HG03175 (cell line): ENCODE data around the gene ABHD15.

Experiments
- ATAC-seq: cut with Tn5 transposase; IDR thresholded peaks from one replicate; pipeline ENCODE4 v1.9.1; 2021; ENCODE audit warnings: mild to moderate bottlenecking, moderate library complexity; ENCODE audit not compliant: unreplicated experiment

Gene ABHD15

DNA sequence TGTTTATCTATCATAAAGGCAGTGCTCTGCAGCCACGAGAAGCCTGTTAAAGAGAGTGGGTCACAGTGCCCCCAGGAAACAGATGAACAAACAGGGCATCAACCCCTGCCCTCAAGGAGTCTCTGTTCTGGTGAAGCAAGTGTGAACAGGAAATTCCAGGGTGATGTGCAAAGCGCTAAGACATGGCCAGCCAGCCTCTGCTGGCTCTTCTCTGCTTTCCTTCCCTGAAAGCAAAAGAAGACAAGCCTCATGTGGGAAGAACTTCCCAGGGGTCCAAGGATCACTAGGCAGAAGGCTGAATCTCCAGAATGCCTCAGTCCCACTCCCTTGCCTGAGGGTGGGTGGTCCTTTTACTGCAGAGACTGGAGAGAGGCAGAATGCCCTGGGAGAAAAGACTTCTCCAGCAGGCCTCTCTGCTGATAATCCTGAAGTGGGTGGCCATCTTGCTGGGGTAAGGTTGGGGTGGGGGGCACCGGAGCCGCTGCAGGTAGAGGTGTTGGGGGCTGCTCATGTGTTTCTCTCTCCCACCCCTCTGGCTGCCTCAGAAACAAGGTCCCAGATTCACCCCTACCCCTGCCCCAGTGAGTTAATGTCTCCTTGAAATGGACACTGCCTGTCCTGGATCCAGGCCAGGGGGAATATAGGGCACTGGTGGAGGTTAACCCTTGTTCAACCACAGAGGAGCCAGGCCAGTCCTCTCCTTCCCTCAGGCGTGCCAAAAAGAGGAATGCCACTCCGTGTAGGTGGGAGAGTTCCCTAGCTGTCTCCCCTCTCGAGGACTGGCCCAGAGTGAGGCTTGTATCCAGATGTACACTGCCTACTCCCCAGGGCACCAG is 28.5 kb upstream of the ABHD15 start:
- ATAC-seq = no peak

- no peak for ATAC-seq
Measured at GRCh38 chr17:29594519-29595090, 27.8 kb upstream of the ABHD15 start.

GRCh38 chr17:29593591-29594518 is 27.0 kb upstream of the ABHD15 start:
- no peak for ATAC-seq

DNA sequence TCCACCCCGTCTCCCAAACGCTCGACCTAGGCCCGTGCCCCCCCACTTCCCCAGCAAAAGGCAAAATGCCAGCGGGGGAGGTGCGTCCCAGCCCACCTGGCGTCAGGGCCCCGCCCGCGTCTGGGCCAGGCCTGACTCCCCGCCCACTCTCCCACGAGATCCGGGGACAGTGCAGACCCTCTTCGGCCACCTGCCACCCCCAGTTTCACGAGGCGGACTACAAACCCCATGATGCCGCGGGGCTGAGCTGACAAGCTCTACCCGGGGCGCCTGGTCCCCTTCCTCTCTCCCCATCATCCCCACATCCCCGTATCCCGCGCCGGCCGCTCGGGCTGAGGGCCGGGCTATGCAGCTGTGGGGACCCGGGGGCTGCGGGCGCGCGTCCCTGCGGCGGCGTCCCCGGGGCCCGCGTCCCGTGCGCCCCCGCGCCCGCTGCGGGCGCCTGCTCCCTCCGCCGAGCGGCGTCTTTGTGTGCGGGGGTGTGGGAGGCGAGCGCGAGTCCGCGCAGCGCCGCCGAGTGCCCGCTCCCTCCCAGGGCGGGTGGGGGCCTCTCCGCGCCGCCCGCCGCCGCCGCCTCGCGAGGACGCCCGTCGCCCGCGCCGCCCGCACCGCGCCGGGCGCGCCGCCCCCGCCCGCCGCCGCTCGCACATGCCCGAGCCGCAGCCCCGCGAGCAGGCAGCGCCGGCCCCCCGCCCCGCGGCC is 26.2 kb upstream of the ABHD15 start, which contains the start of gene ANKRD13B:
ANKRD13B (plus strand) TSS at position 283 of the 702 bp plus-strand sequence. CDS start 490 bp downstream, outside the sequence.
- no peak for ATAC-seq

- ATAC-seq = no peak
Measured at GRCh38 chr17:29591737-29592608, 25.1 kb upstream of the ABHD15 start.

DNA sequence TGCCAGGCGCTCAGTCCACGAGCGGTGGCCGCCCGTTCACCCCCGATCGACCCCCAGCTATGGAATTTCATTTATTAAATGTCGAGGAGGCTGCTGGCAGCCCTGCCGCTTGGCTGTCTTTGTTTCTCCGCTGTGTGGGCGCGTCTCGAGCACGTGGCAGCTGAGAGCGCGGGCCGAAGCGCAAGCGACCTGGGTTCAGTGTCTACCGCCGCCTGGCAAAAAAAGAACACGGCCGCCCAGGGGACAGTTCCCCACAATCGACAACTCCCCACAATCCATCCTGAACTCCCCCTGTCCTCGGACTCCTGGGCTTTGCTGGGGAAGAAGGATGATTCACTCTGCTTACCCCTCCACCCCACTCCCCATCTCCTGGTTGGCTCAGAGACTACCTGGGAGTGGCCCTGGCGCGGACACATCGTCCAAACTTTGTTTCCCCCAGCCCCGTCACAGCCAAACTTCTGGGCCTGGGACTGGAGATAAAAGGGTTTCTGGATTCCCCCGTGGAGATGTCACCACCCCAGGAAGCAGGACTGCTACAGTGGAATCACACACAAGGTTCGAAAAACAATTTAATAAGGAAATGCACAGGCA is 24.4 kb upstream of the ABHD15 start:
- ATAC-seq = no peak

DNA sequence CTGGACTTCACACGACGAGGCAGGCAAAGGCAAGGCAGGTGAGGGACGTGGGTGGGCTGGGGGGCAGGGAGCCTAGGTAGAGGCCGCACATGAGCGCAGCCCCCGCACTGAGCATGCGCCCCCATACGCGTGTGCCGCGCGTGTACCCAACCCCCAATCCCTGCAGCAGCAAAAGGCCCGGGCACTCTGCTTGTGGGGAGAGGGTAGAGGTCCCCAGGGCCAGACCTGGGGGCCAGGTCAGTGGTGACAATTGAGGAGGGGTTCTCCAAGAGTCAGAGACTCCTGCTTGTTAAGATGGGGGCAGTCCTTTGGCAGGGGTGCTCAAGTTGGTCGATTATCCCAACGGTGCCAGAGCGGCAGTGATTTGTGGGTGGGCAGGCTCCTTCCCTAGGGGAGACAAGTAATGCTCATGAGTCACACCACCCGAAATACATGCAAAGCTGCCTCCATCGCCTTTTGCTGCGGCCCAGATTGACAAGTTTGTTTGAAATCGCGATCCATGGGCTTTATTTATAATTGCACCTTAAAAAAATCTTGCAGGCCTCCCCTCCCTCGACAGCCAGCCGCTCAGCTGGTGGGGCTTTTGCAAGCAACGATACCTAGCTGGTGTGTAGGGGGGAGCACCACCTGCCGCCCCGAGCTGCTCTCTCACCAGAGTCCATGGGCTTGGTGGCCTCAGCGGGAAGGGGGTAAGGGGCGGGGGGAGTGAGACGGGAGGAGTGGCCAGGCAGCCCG is 23.7 kb upstream of the ABHD15 start:
- no peak for ATAC-seq

- ATAC-seq = peak; percentile 61
Measured at GRCh38 chr17:29589524-29590410, 22.9 kb upstream of the ABHD15 start, which contains the start of gene GIT1. Gene GIT1, minus strand, starts transcription at chr17:29589648. Its CDS starts 270 bp downstream, at chr17:29589378.

GRCh38 chr17:29588562-29589411 is 21.9 kb upstream of the ABHD15 start:
- peak; percentile 27 for ATAC-seq

GRCh38 chr17:29588017-29588561 is 21.3 kb upstream of the ABHD15 start:
- ATAC-seq = no peak

GRCh38 chr17:29587591-29587990 is 20.8 kb upstream of the ABHD15 start:
- ATAC-seq = no peak

DNA sequence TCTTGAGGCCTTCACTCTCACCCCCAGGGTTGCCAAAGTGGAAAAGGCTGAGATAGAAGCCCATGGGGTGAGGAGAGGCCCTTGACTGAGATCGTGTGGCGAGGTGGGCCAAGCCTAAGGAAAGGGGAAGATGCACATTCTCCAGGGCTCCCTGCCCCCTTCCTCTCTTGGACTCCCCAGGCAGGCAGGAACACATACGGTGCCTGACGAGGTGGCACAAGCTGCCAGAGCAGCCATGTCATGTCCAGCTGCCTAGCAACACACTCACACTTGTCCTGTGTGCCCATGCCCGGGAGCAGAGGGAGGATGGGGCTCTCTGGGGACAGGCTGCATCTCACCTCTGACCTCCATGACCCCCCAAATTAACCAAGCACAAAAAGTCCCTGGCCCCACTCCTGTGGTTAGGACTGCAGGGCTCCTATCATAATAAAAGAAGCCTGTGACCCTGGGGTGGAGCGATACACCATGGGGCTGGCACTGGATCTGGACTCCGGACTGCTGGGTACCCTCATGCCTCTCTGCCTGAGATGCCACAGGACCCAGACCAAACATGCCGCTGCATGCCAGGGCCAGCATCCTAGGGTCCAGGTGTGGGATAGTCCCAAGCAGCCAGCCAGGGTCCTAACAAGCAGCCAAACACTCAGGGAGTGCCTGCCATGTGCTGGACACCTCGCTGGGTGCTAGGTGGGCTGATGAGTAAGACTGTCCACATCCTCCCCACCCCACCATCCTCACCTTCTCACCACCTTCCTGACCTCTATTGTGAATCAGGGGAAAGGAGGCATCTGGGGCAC is 20.0 kb upstream of the ABHD15 start:
- no peak for ATAC-seq

GRCh38 chr17:29585080-29585751 is 18.4 kb upstream of the ABHD15 start:
- no peak for ATAC-seq

DNA sequence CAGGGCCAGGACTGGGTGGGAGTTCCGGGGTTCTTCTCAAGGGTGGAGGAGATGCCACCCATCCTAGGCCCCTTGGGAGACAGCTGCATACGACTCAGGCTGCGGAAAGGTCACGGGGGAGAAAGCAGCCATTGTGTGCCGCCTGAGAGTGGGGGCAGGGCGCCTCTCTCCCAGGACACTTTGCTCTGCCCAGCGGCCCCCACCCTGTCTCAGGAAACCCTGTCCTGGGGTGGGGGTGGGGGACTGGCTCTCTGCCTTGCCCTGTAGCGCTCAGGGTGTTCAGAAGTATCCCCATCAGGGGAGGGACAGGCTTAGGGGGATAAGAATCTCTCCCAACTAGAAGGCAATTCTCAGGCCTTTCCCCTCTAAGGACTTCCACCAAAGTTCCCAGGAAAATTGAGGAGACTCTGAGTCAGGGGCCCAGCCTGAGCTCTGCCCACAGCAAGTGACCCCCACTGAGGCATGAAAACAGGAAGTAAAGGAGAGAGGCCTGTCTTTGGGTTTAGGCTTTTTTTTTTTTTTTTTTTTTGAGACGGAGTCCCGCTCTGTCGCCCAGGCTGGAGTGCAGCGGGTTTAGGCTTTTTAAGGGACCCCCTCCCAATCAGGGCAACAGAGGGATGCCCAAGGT is 17.7 kb upstream of the ABHD15 start:
- ATAC-seq = no peak
